Neutrophil (primary cell): ENCODE measurements around the gene CALM1.

ENCODE experiments used
- H3K27ac ChIP-seq: fragments of 200-600 bp; sonication (generic); 2 replicates; pipeline ENCODE4 v1.5.1; 2016; ENCODE audit warnings: mild to moderate bottlenecking, moderate library complexity
- H3K27me3 ChIP-seq: fragments of 200-600 bp; sonication (generic); 2 replicates; pipeline ENCODE4 v1.6.0; 2016; ENCODE audit warnings: mild to moderate bottlenecking
- H3K36me3 ChIP-seq: fragments of 200-600 bp; sonication (generic); 2 replicates; pipeline ENCODE4 v1.5.1; 2017
- H3K4me1 ChIP-seq, 2 experiments: fragments of 200-600 bp in 1 of 2; sonication (generic) in 1 of 2; 1 replicate in 1 of 2; 2 replicates in 1 of 2; pipeline versions ENCODE4 v1.5.1 to v1.6.1; 2013 to 2016; ENCODE audit warnings: low read depth in 1 of 2, low read length in 1 of 2, mild to moderate bottlenecking in 1 of 2, moderate library complexity in 1 of 2; ENCODE audit not compliant: control insufficient read depth in 1 of 2, insufficient read depth in 1 of 2
- H3K4me3 ChIP-seq, 2 experiments: fragments of 200-600 bp in 1 of 2; sonication (generic) in 1 of 2; 1 replicate in 1 of 2; 2 replicates in 1 of 2; pipeline ENCODE4 v1.5.1; 2013 to 2016; ENCODE audit warnings: low read depth in 1 of 2, low read length in 1 of 2, mild to moderate bottlenecking in 1 of 2, moderate library complexity in 1 of 2
- H3K9me3 ChIP-seq: fragments of 200-600 bp; sonication (generic); 2 replicates; pipeline ENCODE4 v1.5.1; 2016
- CTCF ChIP-seq: fragments of 200-600 bp; sonication (generic); IDR thresholded peaks from 2 replicates; pipeline ENCODE4 v1.5.1; 2016; ENCODE audit warnings: antibody characterized with exemption

Gene CALM1

GRCh38 chr14:90416720-90417119 is 19.9 kb downstream of the CALM1 start:
- Histone ChIP-seq H3K27me3 (peaks cover 9% of the 10 kb centered on the region), H3K4me1 (no peaks in the 10 kb centered on the region), H3K27ac (no peak overlapping the region), H3K9me3 (no peaks in the 10 kb centered on the region), H3K4me3 (no peak overlapping the region), H3K36me3 (no peaks in the 10 kb centered on the region)
- TF ChIP-seq CTCF: no peak

- Histone ChIP-seq H3K9me3 (no peaks in the 10 kb centered on the region), H3K27ac (no peak overlapping the region), H3K4me3 (no peak overlapping the region), H3K27me3 (peaks cover 9% of the 10 kb centered on the region), H3K4me1 (no peaks in the 10 kb centered on the region), H3K36me3 (no peaks in the 10 kb centered on the region)
- TF ChIP-seq CTCF: no peak
These were observed 21.2 kb downstream of the CALM1 start for GRCh38 chr14:90418053-90418452.

GRCh38 chr14:90419200-90419599 is 22.4 kb downstream of the CALM1 start:
- no peak for TF ChIP-seq CTCF
- Histone ChIP-seq H3K36me3 (no peaks in the 10 kb centered on the region), H3K4me3 (no peak overlapping the region), H3K4me1 (no peaks in the 10 kb centered on the region), H3K27ac (no peak overlapping the region), H3K27me3 (peaks cover 9% of the 10 kb centered on the region), H3K9me3 (no peaks in the 10 kb centered on the region)

GRCh38 chr14:90421001-90421631 is 24.3 kb downstream of the CALM1 start:
- no peak for TF ChIP-seq CTCF
- H3K4me3 ChIP-seq: no peak overlapping the region
- no peaks in the 10 kb centered on the region for H3K36me3 ChIP-seq
- no peaks in the 10 kb centered on the region for H3K4me1 ChIP-seq
- H3K27me3 ChIP-seq: peaks cover 6% of the 10 kb centered on the region
- H3K9me3 ChIP-seq: no peaks in the 10 kb centered on the region
- no peak overlapping the region for H3K27ac ChIP-seq

GRCh38 chr14:90421632-90422020 is 24.8 kb downstream of the CALM1 start:
- peaks cover 4% of the 10 kb centered on the region for H3K27me3 ChIP-seq
- no peak overlapping the region for H3K4me3 ChIP-seq
- no peak overlapping the region for H3K27ac ChIP-seq
- TF ChIP-seq CTCF: no peak
- H3K36me3 ChIP-seq: no peaks in the 10 kb centered on the region
- no peaks in the 10 kb centered on the region for H3K9me3 ChIP-seq
- H3K4me1 ChIP-seq: no peaks in the 10 kb centered on the region

- no peaks in the 10 kb centered on the region for H3K4me1 ChIP-seq
- H3K9me3 ChIP-seq: no peaks in the 10 kb centered on the region
- no peaks in the 10 kb centered on the region for H3K27me3 ChIP-seq
- no peak for TF ChIP-seq CTCF
- H3K36me3 ChIP-seq: no peaks in the 10 kb centered on the region
- H3K4me3 ChIP-seq: no peak overlapping the region
- no peak overlapping the region for H3K27ac ChIP-seq
These were observed 26.3 kb downstream of the CALM1 start for GRCh38 chr14:90423166-90423565.
